Thyroid gland (tissue), 4 donors: Measurements from ENCODE around the gene ZNF618. TPM values are rescaled to one million over a fixed set of nuclear protein-coding genes. Genes with fewer than 3 reads are reported as not detected.

Experiments
- DNase-seq, 2 donors: peaks; one replicate each; pipeline ENCODE4 v3.0.0-alpha.2; 2019
- H3K27ac ChIP-seq, 3 donors: fragments of 200-600 bp; sonication (generic); 1 replicate in 2 of 3; 2 replicates in 1 of 3; pipeline ENCODE4 v1.5.1; 2016 to 2019; ENCODE audit warnings: mild to moderate bottlenecking in 1 of 3, moderate library complexity in 1 of 3
- H3K27me3 ChIP-seq: fragments of 200-600 bp; sonication (generic); one replicate; pipeline ENCODE4 v1.5.1; 2019
- H3K36me3 ChIP-seq, 2 donors: fragments of 200-600 bp; sonication (generic); one replicate each; pipeline ENCODE4 v1.5.1; 2016 to 2019
- H3K4me1 ChIP-seq, 2 donors: fragments of 200-600 bp; sonication (generic); one replicate each; pipeline ENCODE4 v1.5.1; 2017 to 2019
- H3K4me3 ChIP-seq, 3 donors: fragments of 200-600 bp; sonication (generic); replicated peaks in 1 of 3; 1 replicate in 2 of 3; 2 replicates in 1 of 3; pipeline ENCODE4 v1.5.1; 2016; ENCODE audit warnings: mild to moderate bottlenecking in 1 of 3
- H3K9me3 ChIP-seq: fragments of 200-600 bp; sonication (generic); one replicate; pipeline ENCODE4 v1.5.1; 2017
- CTCF ChIP-seq, 6 experiments: fragments of 200-600 bp in 3 of 6; fragments of 450-650 bp in 3 of 6; sonication (generic) in 3 of 6; IDR thresholded peaks; one replicate each; pipeline ENCODE4 v1.5.1; 2016 to 2019; ENCODE audit warnings: antibody characterized with exemption in 6 of 6, mild to moderate bottlenecking in 2 of 6, inconsistent platforms in 1 of 6, moderate library complexity in 1 of 6
- POLR2A ChIP-seq, 2 donors: fragments of 450-650 bp; IDR thresholded peaks; one replicate each; pipeline ENCODE4 v1.6.1; 2017; ENCODE audit warnings: antibody characterized with exemption in 2 of 2, mild to moderate bottlenecking in 2 of 2, moderate library complexity in 1 of 2
- WGBS, 2 donors: methylation state at CpG; one replicate each; pipeline ENCODE4 v1.1.5; 2017; 5-methylcytosine and 5-hydroxymethylcytosine counted together
- intact Hi-C: fragments of 100-400 bp; cut with DNase I; formaldehyde crosslinking; loops from one replicate; pipeline ENCODE4 v1.15.1; 2023
- total RNA-seq, 4 donors: library from RNA; depleted of rRNA; stranded (reverse); fragments of >200 nt; gene quantifications; one replicate each; pipeline ENCODE4 v1.2.3, GENCODE V29; 2016

Gene ZNF618
- total RNA-seq, 4 donors from 2014 or later: 9.9 to 17.5 (median 15.5) TPM

DNA sequence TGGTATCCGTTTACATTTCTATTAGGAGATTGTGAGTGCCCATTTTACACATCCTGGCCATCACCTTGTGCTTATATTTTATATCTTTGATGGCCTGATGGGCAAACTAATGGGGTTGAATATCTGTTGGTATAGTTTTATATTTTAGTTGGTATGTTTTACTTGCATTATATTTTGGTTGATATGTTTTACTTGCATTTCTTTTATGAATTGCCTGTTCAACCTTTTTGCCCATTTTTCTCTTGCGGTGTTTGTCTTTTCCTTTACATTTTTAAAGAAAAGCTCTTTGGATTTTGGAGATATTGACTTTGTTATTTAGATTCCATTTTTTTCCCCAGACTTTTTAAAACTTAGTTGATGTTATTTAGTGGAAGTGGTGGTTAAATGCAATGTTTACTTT is 14.6 kb downstream of the ZNF618 start:
- Histone ChIP-seq H3K9me3 (no peaks in the 10 kb centered on the region), H3K27ac (no peak overlapping the region), H3K27me3 (no peaks in the 10 kb centered on the region), H3K36me3 (no peaks in the 10 kb centered on the region), H3K4me1 (peaks cover 4 to 9% of the 10 kb centered on the region in 2 donors), H3K4me3 (no peak overlapping the region)
- 99 to 100% methylated on average over 2 of the region's 2 CpGs for WGBS, 2 donors
- intact Hi-C loops: no loop called here
- DNase-seq: no peak
- TF ChIP-seq POLR2A (IDR thresholded peaks at IDR 0.05) (no peak), CTCF (IDR thresholded peaks at IDR 0.05) (no peak)

- Histone ChIP-seq H3K4me3 (no peak overlapping the region), H3K4me1 (no peaks in the 10 kb centered on the region), H3K9me3 (no peaks in the 10 kb centered on the region), H3K27ac (no peak overlapping the region), H3K27me3 (no peaks in the 10 kb centered on the region), H3K36me3 (no peaks in the 10 kb centered on the region)
- TF ChIP-seq POLR2A (IDR thresholded peaks at IDR 0.05): no peak
- TF ChIP-seq CTCF (IDR thresholded peaks at IDR 0.05): no peak
- WGBS, 2 donors: 95 to 96% methylated on average over 6 of the region's 6 CpGs
- intact Hi-C loops: no loop called here
- no peak for DNase-seq
Observed at GRCh38 chr9:113892861-113893491, 16.9 kb downstream of the ZNF618 start.

DNA sequence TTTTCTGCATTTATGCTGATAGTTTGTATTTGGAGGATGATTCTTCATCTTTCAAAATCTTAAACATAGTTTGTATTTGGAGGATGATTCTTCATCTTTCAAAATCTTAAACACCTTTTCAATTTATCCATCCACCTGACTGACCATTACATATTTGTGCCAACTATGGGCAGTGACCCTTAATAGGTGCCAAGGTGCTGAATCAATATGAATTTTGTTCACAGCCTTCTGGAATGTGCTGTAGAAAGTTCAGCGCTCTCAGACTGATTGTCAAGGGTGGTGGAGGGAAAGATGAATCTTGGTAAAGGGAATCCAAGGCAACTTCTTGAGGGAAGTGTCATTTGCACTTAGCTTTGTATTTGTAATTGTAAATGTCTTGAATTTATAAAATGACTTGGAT is 18.1 kb downstream of the ZNF618 start:
- intact Hi-C loops: no loop called here
- 89 to 95% methylated on average over 1 of the region's 1 CpG for WGBS, 2 donors
- Histone ChIP-seq H3K36me3 (no peaks in the 10 kb centered on the region), H3K27me3 (no peaks in the 10 kb centered on the region), H3K27ac (no peak overlapping the region), H3K9me3 (no peaks in the 10 kb centered on the region), H3K4me1 (no peaks in the 10 kb centered on the region), H3K4me3 (no peak overlapping the region)
- DNase-seq: no peak
- TF ChIP-seq POLR2A (IDR thresholded peaks at IDR 0.05) (no peak), CTCF (IDR thresholded peaks at IDR 0.05) (no peak)

GRCh38 chr9:113895526-113895925 is 19.4 kb downstream of the ZNF618 start:
- Histone ChIP-seq H3K36me3 (no peaks in the 10 kb centered on the region), H3K4me1 (no peaks in the 10 kb centered on the region), H3K9me3 (no peaks in the 10 kb centered on the region), H3K27ac (no peak overlapping the region), H3K4me3 (no peak overlapping the region), H3K27me3 (no peaks in the 10 kb centered on the region)
- intact Hi-C loops: no loop called here
- TF ChIP-seq CTCF (IDR thresholded peaks at IDR 0.05) (no peak), POLR2A (IDR thresholded peaks at IDR 0.05) (no peak)
- 82 to 89% methylated on average over 3 of the region's 3 CpGs for WGBS, 2 donors
- no peak for DNase-seq

DNA sequence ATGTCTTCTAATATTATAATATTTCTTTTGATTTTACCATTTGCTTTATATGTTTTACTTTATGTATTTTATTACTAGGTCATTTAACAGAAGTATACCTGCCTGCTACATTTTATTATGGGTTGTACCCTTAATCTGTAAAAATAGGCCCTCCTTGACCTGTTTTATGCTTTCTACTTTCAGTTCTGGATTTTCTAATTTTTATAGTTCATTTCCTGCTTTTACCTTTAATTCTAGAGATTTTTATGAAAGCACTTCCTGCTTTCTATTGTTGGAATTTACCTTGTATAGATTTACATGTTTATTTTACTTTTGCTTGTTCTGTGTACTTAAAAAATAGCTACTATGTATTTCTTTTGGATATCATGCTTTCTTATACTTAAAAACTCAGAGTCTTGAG is 20.6 kb downstream of the ZNF618 start:
- Histone ChIP-seq H3K27me3 (no peaks in the 10 kb centered on the region), H3K4me3 (no peak overlapping the region), H3K4me1 (no peaks in the 10 kb centered on the region), H3K27ac (no peak overlapping the region), H3K36me3 (no peaks in the 10 kb centered on the region), H3K9me3 (no peaks in the 10 kb centered on the region)
- no peak for DNase-seq
- TF ChIP-seq CTCF (IDR thresholded peaks at IDR 0.05) (no peak), POLR2A (IDR thresholded peaks at IDR 0.05) (no peak)
- intact Hi-C loops: no loop called here
